ENCODE measurements around the gene FAM81B. TPM values are rescaled to one million over a fixed set of nuclear protein-coding genes. Genes with fewer than 3 reads are reported as not detected.

FAM81B gene
- polyA plus RNA-seq, 2 of the 4 experiments (the other 2 are of a cell fraction) = 0.05 TPM; not detected in 1

DNA sequence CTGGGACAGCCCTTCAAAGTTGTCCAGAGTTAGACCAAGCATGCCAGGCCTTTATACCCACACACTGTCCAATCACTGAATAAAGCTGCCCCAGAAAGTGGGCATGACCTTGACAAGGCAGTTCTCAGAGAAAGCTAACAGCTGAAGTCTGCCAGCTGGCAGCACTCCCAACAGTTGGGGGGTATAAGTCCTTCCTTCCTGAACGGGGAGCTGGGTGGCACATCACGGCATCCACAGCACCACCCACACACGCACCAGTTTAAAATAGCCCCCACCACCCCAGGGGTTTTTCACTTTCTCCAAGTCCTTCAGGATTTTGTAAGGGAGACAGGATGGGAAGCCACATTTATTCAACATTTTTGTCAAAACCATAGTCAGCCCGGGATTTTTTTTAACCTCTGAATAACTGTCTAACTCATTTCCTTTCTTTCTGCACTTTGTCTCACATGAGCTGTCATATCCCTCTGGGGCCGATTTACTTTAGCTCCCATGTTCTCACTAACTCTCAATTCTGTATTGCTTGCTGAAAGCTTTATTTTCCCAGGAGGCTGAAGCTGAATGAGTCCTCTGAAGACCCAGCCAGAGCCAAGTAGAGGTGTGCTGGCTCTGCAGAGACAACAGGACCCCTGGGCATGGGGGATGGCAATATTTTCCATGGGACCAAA is 15.4 kb downstream of the FAM81B start:
- H3K27ac ChIP-seq = no peak overlapping the region
- DNase-seq (ENCODE audit: low read depth in 1 of 2, low spot score in 1 of 2) = no peak
- no peaks in the 10 kb centered on the region for H3K4me1 ChIP-seq
- no peak overlapping the region for H3K4me2 ChIP-seq
- no peak for FAIRE-seq
- POLR2A ChIA-PET = no interaction called here
- no peak overlapping the region for H3K4me3 ChIP-seq
- TF ChIP-seq HOXA7 (CRISPR knock-in tag; IDR thresholded peaks at IDR 0.05) = no peak
- TF ChIP-seq, protein P1, sequence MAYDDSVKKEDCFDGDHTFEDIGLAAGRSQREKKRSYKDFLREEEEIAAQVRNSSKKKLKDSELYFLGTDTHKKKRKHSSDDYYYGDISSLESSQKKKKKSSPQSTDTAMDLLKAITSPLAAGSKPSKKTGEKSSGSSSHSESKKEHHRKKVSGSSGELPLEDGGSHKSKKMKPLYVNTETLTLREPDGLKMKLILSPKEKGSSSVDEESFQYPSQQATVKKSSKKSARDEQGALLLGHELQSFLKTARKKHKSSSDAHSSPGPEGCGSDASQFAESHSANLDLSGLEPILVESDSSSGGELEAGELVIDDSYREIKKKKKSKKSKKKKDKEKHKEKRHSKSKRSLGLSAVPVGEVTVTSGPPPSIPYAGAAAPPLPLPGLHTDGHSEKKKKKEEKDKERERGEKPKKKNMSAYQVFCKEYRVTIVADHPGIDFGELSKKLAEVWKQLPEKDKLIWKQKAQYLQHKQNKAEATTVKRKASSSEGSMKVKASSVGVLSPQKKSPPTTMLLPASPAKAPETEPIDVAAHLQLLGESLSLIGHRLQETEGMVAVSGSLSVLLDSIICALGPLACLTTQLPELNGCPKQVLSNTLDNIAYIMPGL (CRISPR knock-in tag; IDR thresholded peaks at IDR 0.05; ENCODE audit: borderline replicate concordance) = no peak
- no peak for TF ChIP-seq RARB (CRISPR knock-in tag; IDR thresholded peaks at IDR 0.05)
- TF ChIP-seq SMC3 (IDR thresholded peaks at IDR 0.05) = no peak
- TF ChIP-seq CEBPB (IDR thresholded peaks at IDR 0.05) = no peak
- no peak for TF ChIP-seq FOXS1 (CRISPR knock-in tag; IDR thresholded peaks at IDR 0.05)
- TF ChIP-seq, protein P2, sequence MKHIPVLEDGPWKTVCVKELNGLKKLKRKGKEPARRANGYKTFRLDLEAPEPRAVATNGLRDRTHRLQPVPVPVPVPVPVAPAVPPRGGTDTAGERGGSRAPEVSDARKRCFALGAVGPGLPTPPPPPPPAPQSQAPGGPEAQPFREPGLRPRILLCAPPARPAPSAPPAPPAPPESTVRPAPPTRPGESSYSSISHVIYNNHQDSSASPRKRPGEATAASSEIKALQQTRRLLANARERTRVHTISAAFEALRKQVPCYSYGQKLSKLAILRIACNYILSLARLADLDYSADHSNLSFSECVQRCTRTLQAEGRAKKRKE (CRISPR knock-in tag; IDR thresholded peaks at IDR 0.05; ENCODE audit: low read depth) = no peak
- TF ChIP-seq ZNF302 (CRISPR knock-in tag; IDR thresholded peaks at IDR 0.05) = no peak
- TF ChIP-seq NFE2L2 (conservative IDR thresholded peaks at IDR 0.05; ENCODE audit: low read length) = no peak
- no peak for TF ChIP-seq CBX2 (IDR thresholded peaks at IDR 0.05; ENCODE audit: borderline replicate concordance, low read depth)
- no peak for TF ChIP-seq NR3C1 (IDR thresholded peaks at IDR 0.05)
- no peak for TF ChIP-seq TFCP2L1 (CRISPR knock-in tag; IDR thresholded peaks at IDR 0.05)
- TF ChIP-seq ESRRA (IDR thresholded peaks at IDR 0.05; ENCODE audit: borderline replicate concordance, low read length) = no peak
- CTCF ChIA-PET = no interaction called here
- WGBS (ENCODE audit: missing lambda C conversion rate) = 29% methylated on average over 5 of the region's 5 CpGs
- ATAC-seq = no peak
- H3K9me3 ChIP-seq = no peaks in the 10 kb centered on the region

DNA sequence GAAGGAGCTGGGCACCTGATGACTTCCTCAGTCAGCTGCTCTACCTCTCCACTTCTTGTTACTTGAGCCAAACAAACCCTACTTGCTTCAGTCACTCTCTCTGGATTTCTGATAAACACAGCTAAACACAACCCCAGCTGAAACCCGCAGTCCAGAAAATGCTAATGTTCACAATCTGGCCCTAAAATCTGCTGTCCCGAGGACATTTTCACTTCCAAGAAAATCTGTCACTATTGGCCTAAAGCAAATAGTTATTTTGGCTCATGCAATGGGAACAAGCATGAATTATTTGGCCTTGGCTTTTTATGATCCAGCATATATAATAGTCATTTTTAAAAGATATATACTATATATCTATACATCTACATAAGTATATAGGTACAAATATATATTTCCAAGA is 19.1 kb downstream of the FAM81B start:
- TF ChIP-seq CBX2 (IDR thresholded peaks at IDR 0.05; ENCODE audit: borderline replicate concordance, low read depth) = no peak
- Histone ChIP-seq H3K4me2 (no peak overlapping the region), H3K4me3 (no peak overlapping the region), H3K4me1 (no peaks in the 10 kb centered on the region), H3K27ac (no peak overlapping the region), H3K9me3 (no peaks in the 10 kb centered on the region)
- no peak for ATAC-seq
- CTCF ChIA-PET = interaction anchor here (0.6 kb wide), 1 partner anchor 69 kb away, joined by 3 read pairs; no protein-coding TSS in a partner anchor
- 35% methylated on average over 2 of the region's 2 CpGs for WGBS (ENCODE audit: missing lambda C conversion rate)
- no peak for FAIRE-seq
- DNase-seq (ENCODE audit: low read depth in 1 of 2, low spot score in 1 of 2) = no peak
- POLR2A ChIA-PET = no interaction called here

DNA sequence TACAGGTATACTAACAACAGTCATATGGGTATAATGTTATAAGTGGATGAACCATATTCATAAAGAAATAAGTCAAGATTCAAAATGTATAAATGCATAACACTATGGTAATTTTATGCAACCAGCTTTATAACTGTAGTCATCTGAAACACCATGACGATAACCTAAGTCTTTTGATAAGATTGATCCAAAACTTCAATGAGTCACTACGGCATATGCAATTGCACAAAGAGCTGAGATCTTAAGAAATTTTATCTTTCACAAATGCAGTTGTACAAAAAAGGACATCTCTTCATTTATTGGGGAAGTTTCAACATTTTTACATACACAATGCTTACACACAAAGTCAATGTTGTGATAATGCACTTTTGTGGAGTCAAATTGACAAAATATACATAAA is 20.3 kb downstream of the FAM81B start:
- ATAC-seq (no peak), FAIRE-seq (peak; percentile 23), DNase-seq (ENCODE audit: low read depth in 1 of 2, low spot score in 1 of 2) (no peak)
- H3K9me3 ChIP-seq = no peaks in the 10 kb centered on the region
- no peak overlapping the region for H3K4me3 ChIP-seq
- TF ChIP-seq RCOR1 (IDR thresholded peaks at IDR 0.05; ENCODE audit: low read depth, low read length) (no peak), MAZ (IDR thresholded peaks at IDR 0.05; ENCODE audit: borderline replicate concordance, low read depth, low read length) (no peak), EP300 (IDR thresholded peaks at IDR 0.05) (no peak), FOSB (CRISPR knock-in tag; IDR thresholded peaks at IDR 0.05) (no peak), CBX8 (IDR thresholded peaks at IDR 0.05) (no peak), EHMT2 (IDR thresholded peaks at IDR 0.05; ENCODE audit: low read depth) (no peak)
- TF ChIP-seq, protein P3, sequence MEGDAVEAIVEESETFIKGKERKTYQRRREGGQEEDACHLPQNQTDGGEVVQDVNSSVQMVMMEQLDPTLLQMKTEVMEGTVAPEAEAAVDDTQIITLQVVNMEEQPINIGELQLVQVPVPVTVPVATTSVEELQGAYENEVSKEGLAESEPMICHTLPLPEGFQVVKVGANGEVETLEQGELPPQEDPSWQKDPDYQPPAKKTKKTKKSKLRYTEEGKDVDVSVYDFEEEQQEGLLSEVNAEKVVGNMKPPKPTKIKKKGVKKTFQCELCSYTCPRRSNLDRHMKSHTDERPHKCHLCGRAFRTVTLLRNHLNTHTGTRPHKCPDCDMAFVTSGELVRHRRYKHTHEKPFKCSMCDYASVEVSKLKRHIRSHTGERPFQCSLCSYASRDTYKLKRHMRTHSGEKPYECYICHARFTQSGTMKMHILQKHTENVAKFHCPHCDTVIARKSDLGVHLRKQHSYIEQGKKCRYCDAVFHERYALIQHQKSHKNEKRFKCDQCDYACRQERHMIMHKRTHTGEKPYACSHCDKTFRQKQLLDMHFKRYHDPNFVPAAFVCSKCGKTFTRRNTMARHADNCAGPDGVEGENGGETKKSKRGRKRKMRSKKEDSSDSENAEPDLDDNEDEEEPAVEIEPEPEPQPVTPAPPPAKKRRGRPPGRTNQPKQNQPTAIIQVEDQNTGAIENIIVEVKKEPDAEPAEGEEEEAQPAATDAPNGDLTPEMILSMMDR (IDR thresholded peaks at IDR 0.05) = no peak
- TF ChIP-seq, protein P2 (CRISPR knock-in tag; IDR thresholded peaks at IDR 0.05; ENCODE audit: low read depth) = no peak
- 41% methylated on average over 2 of the region's 2 CpGs for WGBS (ENCODE audit: missing lambda C conversion rate)
- no peak overlapping the region for H3K4me2 ChIP-seq
- CTCF ChIA-PET = no interaction called here
- no peak overlapping the region for H3K27ac ChIP-seq
- no peaks in the 10 kb centered on the region for H3K4me1 ChIP-seq
- POLR2A ChIA-PET = no interaction called here
